Measurements from ENCODE around the gene PHYHD1. TPM values are rescaled to one million over a fixed set of nuclear protein-coding genes. Genes with fewer than 3 reads are reported as not detected.

The PHYHD1 gene
- total and polyA plus RNA-seq, 2 of the 13 experiments (the other 11 are each of a cell fraction or from before 2014, with no cell fraction given): 10.6 to 25.3 TPM

GRCh38 chr9:128947527-128948301 is 26.9 kb downstream of the PHYHD1 start, which contains the start of the genes DOLK and NUP188 (continued):
- TF ChIP-seq ZNF225 (CRISPR knock-in tag; IDR thresholded peaks at IDR 0.05): 0 out of 2 replicates have a peak, but pooled peaks have one; percentile 31
- TF ChIP-seq SPEN (CRISPR knock-in tag; IDR thresholded peaks at IDR 0.05; ENCODE audit: low read depth): peak; percentile 89
- peak; percentile 14; the same call in 1 of the 2 replicates for TF ChIP-seq ZNF318 (CRISPR knock-in tag; IDR thresholded peaks at IDR 0.05)
- TF ChIP-seq EEA1 (CRISPR knock-in tag; IDR thresholded peaks at IDR 0.05; ENCODE audit: borderline replicate concordance): 0 out of 2 replicates have a peak, but pooled peaks have one; percentile 72
- no peak for TF ChIP-seq FOXK2 (IDR thresholded peaks at IDR 0.05)
- no peak for TF ChIP-seq GPN1 (CRISPR knock-in tag; IDR thresholded peaks at IDR 0.05; ENCODE audit: borderline replicate concordance)
- no peak for TF ChIP-seq ZNF496 (CRISPR knock-in tag; IDR thresholded peaks at IDR 0.05; ENCODE audit: insufficient replicate concordance)
- TF ChIP-seq HDAC6 (IDR thresholded peaks at IDR 0.05; ENCODE audit: low read depth, low read length): no peak
- peak; percentile 50; the same call in 1 of the 2 replicates for TF ChIP-seq ZNF563 (CRISPR knock-in tag; IDR thresholded peaks at IDR 0.05)
- TF ChIP-seq ZNF839 (CRISPR knock-in tag; IDR thresholded peaks at IDR 0.05; ENCODE audit: borderline replicate concordance): no peak
- TF ChIP-seq HCFC1 (IDR thresholded peaks at IDR 0.05; ENCODE audit: low read depth, low read length): 0 out of 2 replicates have a peak, but pooled peaks have one; percentile 24
- no peak for TF ChIP-seq ZNF850 (CRISPR knock-in tag; conservative IDR thresholded peaks at IDR 0.05)
- TF ChIP-seq HES4 (CRISPR knock-in tag; IDR thresholded peaks at IDR 0.05; ENCODE audit: borderline replicate concordance): peak; percentile 37; the same call in 1 of the 2 replicates
- peak; percentile 83; the same call in 1 of the 2 replicates for TF ChIP-seq KMT2B (CRISPR knock-in tag; IDR thresholded peaks at IDR 0.05)
- peak; percentile 80 for TF ChIP-seq MNT (IDR thresholded peaks at IDR 0.05)
- peak; percentile 80 for TF ChIP-seq HNRNPUL1 (IDR thresholded peaks at IDR 0.05; ENCODE audit: low read depth, low read length)
- TF ChIP-seq JUNB (CRISPR knock-in tag; IDR thresholded peaks at IDR 0.05; ENCODE audit: borderline replicate concordance): no peak
- TF ChIP-seq SYNCRIP (IDR thresholded peaks at IDR 0.05; ENCODE audit: insufficient read depth, low read depth, low read length): no peak
- peak; percentile 78 for TF ChIP-seq AGO2 (optimal IDR thresholded peaks at IDR 0.05; ENCODE audit: low read depth, low read length)
- no peak; the same call in 1 of the 2 replicates for TF ChIP-seq SIX4 (CRISPR knock-in tag; IDR thresholded peaks at IDR 0.05)
